Aorta (tissue), 5 donors: ENCODE data around the gene ANK2. TPM values are rescaled to one million over a fixed set of nuclear protein-coding genes. Genes with fewer than 3 reads are reported as not detected.
A peak's percentile ranks its signal among the peaks of the same experiment; 100 is the strongest.

Experiments
- ATAC-seq: fragments of 200-7000 bp; cut with Tn5 transposase; one replicate; pipeline ENCODE4 v1.9.1; 2022; ENCODE audit warnings: moderate library complexity; ENCODE audit not compliant: low FRiP score
- DNase-seq, 2 donors: peaks; one replicate each; pipeline ENCODE4 v3.0.0-alpha.2; 2020
- H3K27ac ChIP-seq, 2 donors: one replicate each; pipeline ENCODE4 v1.5.1; 2013; ENCODE audit warnings: low read length in 2 of 2, mild to moderate bottlenecking in 2 of 2, moderate library complexity in 2 of 2, control low read depth in 1 of 2, inconsistent platforms in 1 of 2, low read depth in 1 of 2
- H3K27me3 ChIP-seq, 2 donors: one replicate each; pipeline ENCODE4 v1.6.1; 2013; ENCODE audit warnings: control low read depth in 1 of 2, low read length in 1 of 2, mild to moderate bottlenecking in 1 of 2, moderate library complexity in 1 of 2; ENCODE audit not compliant: insufficient read depth in 2 of 2, control insufficient read depth in 1 of 2
- H3K36me3 ChIP-seq, 2 donors: one replicate each; pipeline ENCODE4 v1.6.1; 2013; ENCODE audit warnings: control low read depth in 1 of 2, low read length in 1 of 2, mild to moderate bottlenecking in 1 of 2; ENCODE audit not compliant: insufficient read depth in 2 of 2, control insufficient read depth in 1 of 2
- H3K4me1 ChIP-seq, 2 donors: one replicate each; pipeline ENCODE4 v1.6.1; 2013; ENCODE audit warnings: low read length in 2 of 2, control low read depth in 1 of 2, mild to moderate bottlenecking in 1 of 2, moderate library complexity in 1 of 2; ENCODE audit not compliant: insufficient read depth in 2 of 2, control insufficient read depth in 1 of 2
- H3K4me3 ChIP-seq, 2 donors: one replicate each; pipeline ENCODE4 v1.5.1; 2013; ENCODE audit warnings: low read length in 2 of 2, control low read depth in 1 of 2, mild to moderate bottlenecking in 1 of 2
- H3K9me3 ChIP-seq: one replicate; pipeline ENCODE4 v1.6.1; 2013; ENCODE audit warnings: mild to moderate bottlenecking, low read length; ENCODE audit not compliant: control insufficient read depth
- WGBS, 2 donors: extraction: QIAGEN DNeasy Blood & Tissue Kit; methylation state at CpG; one replicate each; pipeline ENCODE4 v1.1.7; 2013; 5-methylcytosine and 5-hydroxymethylcytosine counted together
- intact Hi-C, 2 donors: fragments of 100-400 bp; cut with DNase I; formaldehyde crosslinking; loops; one replicate each; pipeline versions ENCODE4 v1.14.2 to v1.15.0; 2022
- polyA plus RNA-seq, 2 donors: library from polyadenylated mRNA; stranded (reverse); fragments of 200-250 nt; gene quantifications; one replicate each; pipeline ENCODE4 v1.2.3, GENCODE V29; 2013
- total RNA-seq, 2 donors: library from RNA; stranded (reverse); fragmentation: NEBNext Ultra II Directional; extraction: Animal tissue kit (Norgen Biotek cat#: 25700); gene quantifications; one replicate each; pipeline ENCODE4 v1.2.1, GENCODE V29; 2021
- donor health status: healthy with polysubstance abuse.
- donor health status: Bipolar disorder and iron deficiency.
- donor health status: DM: no; HTN: no; CAD: no.
- donor health status: DM: no; HTN: no; CAD: no.
- donor health status: DM: yes; HTN: yes; CAD: no.

The ANK2 gene
- total and polyA plus RNA-seq, 4 donors: 1.6 to 117 (median 36.6) TPM

GRCh38 chr4:113088050-113088449 lies 38.6 kb downstream of the ANK2 start:
- ATAC-seq: no peak
- no peaks in the 10 kb centered on the region for H3K9me3 ChIP-seq
- no peaks in the 10 kb centered on the region for H3K27me3 ChIP-seq
- intact Hi-C loops: no loop called here
- DNase-seq: no peak
- no peak overlapping the region for H3K27ac ChIP-seq
- H3K36me3 ChIP-seq: no peaks in the 10 kb centered on the region
- no peaks in the 10 kb centered on the region for H3K4me1 ChIP-seq
- 94 to 100% methylated on average over 1 of the region's 1 CpG for WGBS, 2 donors
- H3K4me3 ChIP-seq: no peak overlapping the region

GRCh38 chr4:113090954-113091353 lies 41.5 kb downstream of the ANK2 start:
- intact Hi-C loops: no loop called here
- no peaks in the 10 kb centered on the region for H3K9me3 ChIP-seq
- ATAC-seq (no peak), DNase-seq (no peak)
- H3K36me3 ChIP-seq: no peaks in the 10 kb centered on the region
- no peaks in the 10 kb centered on the region for H3K27me3 ChIP-seq
- no peak overlapping the region for H3K4me3 ChIP-seq
- no peak overlapping the region for H3K27ac ChIP-seq
- no peaks in the 10 kb centered on the region for H3K4me1 ChIP-seq

GRCh38 chr4:113094331-113094730 lies 44.9 kb downstream of the ANK2 start:
- Histone ChIP-seq H3K4me3 (no peak overlapping the region), H3K4me1 (no peaks in the 10 kb centered on the region), H3K27me3 (no peaks in the 10 kb centered on the region), H3K36me3 (no peaks in the 10 kb centered on the region), H3K9me3 (no peaks in the 10 kb centered on the region), H3K27ac (no peak overlapping the region)
- intact Hi-C loops: no loop called here
- no peak for ATAC-seq
- WGBS, 2 donors: 66 to 70% methylated on average over 5 of the region's 5 CpGs
- no peak for DNase-seq

- Histone ChIP-seq H3K27me3 (no peaks in the 10 kb centered on the region), H3K36me3 (no peaks in the 10 kb centered on the region), H3K9me3 (no peaks in the 10 kb centered on the region), H3K4me3 (no peak overlapping the region), H3K4me1 (no peaks in the 10 kb centered on the region), H3K27ac (no peak overlapping the region)
- intact Hi-C loops: no loop called here
- ATAC-seq (no peak), DNase-seq (no peak)
Measured at GRCh38 chr4:113094802-113095201, 45.3 kb downstream of the ANK2 start.

- H3K27ac ChIP-seq: no peak overlapping the region
- WGBS, 2 donors: 92 to 96% methylated on average over 1 of the region's 1 CpG
- no peaks in the 10 kb centered on the region for H3K36me3 ChIP-seq
- DNase-seq (no peak), ATAC-seq (no peak)
- intact Hi-C loops: no loop called here
- H3K9me3 ChIP-seq: no peaks in the 10 kb centered on the region
- H3K4me1 ChIP-seq: no peaks in the 10 kb centered on the region
- no peaks in the 10 kb centered on the region for H3K27me3 ChIP-seq
- no peak overlapping the region for H3K4me3 ChIP-seq
Measured at GRCh38 chr4:113101669-113102068, 52.2 kb downstream of the ANK2 start.

- no peak overlapping the region for H3K4me3 ChIP-seq
- H3K27me3 ChIP-seq: no peaks in the 10 kb centered on the region
- H3K36me3 ChIP-seq: no peaks in the 10 kb centered on the region
- intact Hi-C loops: no loop called here
- H3K4me1 ChIP-seq: no peaks in the 10 kb centered on the region
- no peak for ATAC-seq
- no peaks in the 10 kb centered on the region for H3K9me3 ChIP-seq
- no peak for DNase-seq
- 55 to 75% methylated on average over 1 of the region's 1 CpG for WGBS, 2 donors
- no peak overlapping the region for H3K27ac ChIP-seq
Measured at GRCh38 chr4:113103556-113103955, 54.1 kb downstream of the ANK2 start.

GRCh38 chr4:113106108-113106507 lies 56.7 kb downstream of the ANK2 start:
- Histone ChIP-seq H3K9me3 (no peaks in the 10 kb centered on the region), H3K27me3 (no peaks in the 10 kb centered on the region), H3K36me3 (no peaks in the 10 kb centered on the region), H3K4me1 (no peaks in the 10 kb centered on the region), H3K27ac (no peak overlapping the region), H3K4me3 (no peak overlapping the region)
- DNase-seq (no peak), ATAC-seq (peak; percentile 29)
- intact Hi-C loops: no loop called here

GRCh38 chr4:113109106-113109718 lies 59.8 kb downstream of the ANK2 start:
- no peaks in the 10 kb centered on the region for H3K27me3 ChIP-seq
- no peaks in the 10 kb centered on the region for H3K4me1 ChIP-seq
- H3K36me3 ChIP-seq: no peaks in the 10 kb centered on the region
- no peak overlapping the region for H3K27ac ChIP-seq
- 37 to 58% methylated on average over 4 of the region's 4 CpGs for WGBS, 2 donors
- ATAC-seq (no peak), DNase-seq (no peak)
- H3K9me3 ChIP-seq: no peaks in the 10 kb centered on the region
- intact Hi-C loops: no loop called here
- no peak overlapping the region for H3K4me3 ChIP-seq

- Histone ChIP-seq H3K27me3 (no peaks in the 10 kb centered on the region), H3K4me1 (no peaks in the 10 kb centered on the region), H3K9me3 (no peaks in the 10 kb centered on the region), H3K27ac (no peak overlapping the region), H3K4me3 (no peak overlapping the region), H3K36me3 (no peaks in the 10 kb centered on the region)
- no peak for DNase-seq
- intact Hi-C loops: no loop called here
- no peak for ATAC-seq
- 52 to 60% methylated on average over 2 of the region's 2 CpGs for WGBS, 2 donors
Measured at GRCh38 chr4:113112338-113112978, 63.0 kb downstream of the ANK2 start.
